K562 (cell line): ENCODE results near the gene SLC33A1. TPM values are rescaled to one million over a fixed set of nuclear protein-coding genes. Genes with fewer than 3 reads are reported as not detected.

ENCODE experiments used
- FOXO4 ChIP-seq: fragments of 450-650 bp; formaldehyde crosslinking; IDR thresholded peaks from 2 replicates; pipeline ENCODE4 v1.4.0; 2020; ENCODE audit warnings: mild to moderate bottlenecking, moderate library complexity
- HCFC1 ChIP-seq: IDR thresholded peaks from 2 replicates; pipeline ENCODE4 v1.6.1; 2012; ENCODE audit warnings: low read depth, low read length, improper control_type of control experiment
- MEF2A ChIP-seq: IDR thresholded peaks from 2 replicates; pipeline ENCODE4 v1.6.1; 2011; ENCODE audit warnings: low read depth, mild to moderate bottlenecking, low read length, moderate library complexity; ENCODE audit not compliant: control insufficient read depth
- MTA2 ChIP-seq: fragments of 450-650 bp; IDR thresholded peaks from 2 replicates; pipeline ENCODE4 v1.6.1; 2016; ENCODE audit warnings: low read depth
- NFE2 ChIP-seq: IDR thresholded peaks from 2 replicates; pipeline ENCODE4 v1.6.1; 2014; ENCODE audit warnings: antibody characterized with exemption, low read depth
- NR3C1 ChIP-seq: sonication (generic); formaldehyde crosslinking; IDR thresholded peaks from 2 replicates; pipeline ENCODE4 v1.8.1; 2022; ENCODE audit warnings: missing genetic modification reagents
- RBM17 ChIP-seq: fragments of 200-400 bp; formaldehyde crosslinking; IDR thresholded peaks from 2 replicates; pipeline ENCODE4 v1.6.1; 2017; ENCODE audit warnings: low read depth, mild to moderate bottlenecking, low read length, borderline replicate concordance
- RNF2 ChIP-seq: sonication (generic); IDR thresholded peaks from 2 replicates; pipeline ENCODE4 v1.6.1; 2016
- ZBTB17 ChIP-seq: fragments of 450-650 bp; formaldehyde crosslinking; IDR thresholded peaks from 2 replicates; pipeline ENCODE4 v1.4.0; 2020; ENCODE audit warnings: mild to moderate bottlenecking
- ZNF175 ChIP-seq: fragments of 200-800 bp; sonication (Bioruptor generic); IDR thresholded peaks from 2 replicates; pipeline ENCODE4 v1.6.1; 2016; ENCODE audit warnings: low read depth, mild to moderate bottlenecking, missing genetic modification characterization, missing compliant biosample characterization
- ZNF277 ChIP-seq: fragments of 250-450 bp; sonication (Bioruptor Pico); IDR thresholded peaks from 2 replicates; pipeline ENCODE4 v1.8.0; 2022; ENCODE audit warnings: inconsistent platforms, mild to moderate bottlenecking, moderate library complexity, borderline replicate concordance
- ZNF407 ChIP-seq: fragments of 450-650 bp; IDR thresholded peaks from 2 replicates; pipeline ENCODE4 v1.6.1; 2016; ENCODE audit warnings: low read depth
- ZNF57 ChIP-seq: fragments of 450-650 bp; formaldehyde crosslinking; IDR thresholded peaks from 2 replicates; pipeline ENCODE4 v1.4.0; 2020; ENCODE audit warnings: mild to moderate bottlenecking, moderate library complexity
- ZNF717 ChIP-seq: fragments of 250-450 bp; sonication (Bioruptor Pico); IDR thresholded peaks from 2 replicates; pipeline ENCODE4 v1.5.0; 2021
- polyA plus RNA-seq, 8 experiments: library from polyadenylated mRNA; depleted of rRNA in 4 of 8; stranded (reverse) in 5 of 8; unstranded in 3 of 8; fragments of >200 nt; fragmentation: Nextera tagmentation in 2 of 8; fragmentation: Illumina TruSeq in 1 of 8; extraction: Ambion mirVana in 2 of 8; extraction: Trizol in 1 of 8; gene quantifications; 2 replicates each; pipeline versions ENCODE4 v1.2.1 to v1.2.3, GENCODE V29; 2011 to 2014; ENCODE audit warnings: inconsistent platforms in 1 of 8, missing spikeins in 1 of 8
- total RNA-seq, 7 experiments: library from RNA; depleted of rRNA in 6 of 7; stranded (reverse); fragments of >200 nt in 6 of 7; fragmentation: Illumina TruSeq in 2 of 7; extraction: Trizol in 2 of 7; gene quantifications; 2 replicates each; pipeline versions ENCODE4 v1.2.1 to v1.2.3, GENCODE V29; 2011 to 2021; ENCODE audit warnings: low replicate concordance in 1 of 7

SLC33A1 gene
- total and polyA plus RNA-seq, 9 of the 15 experiments (the other 6 are each of a cell fraction or from before 2014, with no cell fraction given), result 6.2 to 26.8 (median 19.6) TPM

GRCh38 chr3:155870945-155871745 is 16.9 kb upstream of the SLC33A1 start (continued):
- TF ChIP-seq ZNF407 (no peak), RBM17 (no peak), ZBTB17 (no peak), ZNF175 (CRISPR knock-in tag) (no peak), FOXO4 (no peak), HCFC1 (no peak; the same call in 1 of the 2 replicates), RNF2 (peak; percentile 66; the same call in 1 of the 2 replicates), ZNF57 (no peak), MEF2A (no peak), ZNF717 (no peak), NFE2 (no peak), ZNF277 (CRISPR knock-in tag) (no peak), NR3C1 (CRISPR knock-in tag) (0 out of 2 replicates have a peak, but pooled peaks have one; percentile 5), MTA2 (no peak)
